SK-N-MC (cell line): ENCODE measurements around the gene DEPDC1B.
"Not testable (repeated sequence)": the region's sequence is repeated elsewhere in the genome, so short reads cannot be mapped to it uniquely, and the experiment has no call there.

ENCODE experiments used
- EZH2 ChIP-seq: fragments of 200-600 bp; sonication (generic); IDR thresholded peaks from one replicate; pipeline ENCODE4 v1.6.1; 2017; ENCODE audit warnings: antibody characterized with exemption
- FOXP2 ChIP-seq: optimal IDR thresholded peaks from 2 replicates; pipeline ENCODE3; 2011; ENCODE audit warnings: mild to moderate bottlenecking, moderate library complexity; ENCODE audit not compliant: insufficient read depth; ENCODE audit errors: extremely low read length, control extremely low read depth
- POLR2AphosphoS5 ChIP-seq: IDR thresholded peaks from 2 replicates; pipeline ENCODE4 v1.6.1; 2012; ENCODE audit warnings: mild to moderate bottlenecking, low read depth, low read length, borderline replicate concordance

GRCh38 chr5:60624875-60625274 is 75.1 kb downstream of the DEPDC1B start:
- TF ChIP-seq EZH2, POLR2AphosphoS5, FOXP2: not testable (repeated sequence)
